Transverse colon (tissue), 4 donors: ENCODE results near the gene DCST2. TPM values are rescaled to one million over a fixed set of nuclear protein-coding genes. Genes with fewer than 3 reads are reported as not detected.
A peak's percentile ranks its signal among the peaks of the same experiment; 100 is the strongest.

Experiments
- DNase-seq: peaks from one replicate; pipeline ENCODE4 v3.0.0-alpha.2; 2019
- H3K27ac ChIP-seq, 4 donors: fragments of 200-600 bp; sonication (generic); 2 replicates each; pipeline ENCODE4 v1.5.1; 2016 to 2018; ENCODE audit warnings: inconsistent platforms in 4 of 4
- H3K27me3 ChIP-seq: fragments of 200-600 bp; sonication (generic); 2 replicates; pipeline ENCODE4 v1.5.1; 2017; ENCODE audit warnings: inconsistent platforms
- H3K36me3 ChIP-seq, 4 donors: fragments of 200-600 bp; sonication (generic); 2 replicates each; pipeline ENCODE4 v1.5.1; 2017 to 2019; ENCODE audit warnings: inconsistent platforms in 4 of 4
- H3K4me1 ChIP-seq, 4 donors: fragments of 200-600 bp; sonication (generic); 2 replicates each; pipeline ENCODE4 v1.5.1; 2017 to 2020; ENCODE audit warnings: inconsistent platforms in 4 of 4
- H3K4me3 ChIP-seq, 4 donors: fragments of 200-600 bp; sonication (generic); 1 replicate in 1 of 4; 2 replicates in 3 of 4; pipeline versions ENCODE4 v1.5.1 to v1.6.1; 2017 to 2019; ENCODE audit warnings: inconsistent platforms in 4 of 4
- H3K9me3 ChIP-seq, 2 donors: fragments of 200-600 bp; sonication (generic); 2 replicates each; pipeline ENCODE4 v1.5.1; 2017 to 2019; ENCODE audit warnings: inconsistent platforms in 2 of 2
- CTCF ChIP-seq, 5 experiments: fragments of 200-600 bp in 3 of 5; fragments of 450-650 bp in 2 of 5; sonication (generic) in 3 of 5; IDR thresholded peaks; 1 replicate in 2 of 5; 2 replicates in 3 of 5; pipeline ENCODE4 v1.5.1; 2016 to 2017; ENCODE audit warnings: antibody characterized with exemption in 5 of 5, inconsistent platforms in 3 of 5, mild to moderate bottlenecking in 2 of 5, moderate library complexity in 1 of 5
- EP300 ChIP-seq: sonication (generic); formaldehyde crosslinking; IDR thresholded peaks from one replicate; pipeline ENCODE4 v1.6.1; 2017; ENCODE audit warnings: antibody characterized with exemption, low read depth
- POLR2A ChIP-seq: fragments of 450-650 bp; IDR thresholded peaks from one replicate; pipeline ENCODE4 v1.6.1; 2016; ENCODE audit warnings: antibody characterized with exemption, mild to moderate bottlenecking, moderate library complexity
- POLR2AphosphoS5 ChIP-seq, 3 donors: sonication (generic); formaldehyde crosslinking; IDR thresholded peaks; one replicate each; pipeline ENCODE4 v1.6.1; 2016; ENCODE audit warnings: antibody characterized with exemption in 3 of 3
- WGBS, 2 donors: methylation state at CpG; one replicate each; pipeline ENCODE4 v1.1.5; 2018; ENCODE audit warnings: low coverage in 1 of 2; 5-methylcytosine and 5-hydroxymethylcytosine counted together
- in situ Hi-C, 4 donors: fragments of 200-750 bp; cut with MboI; loops; one replicate each; pipeline versions ENCODE4 v1.15.0 to v1.15.1; 2017; ENCODE audit warnings: low sequenced_read_pairs in 3 of 4, low pct_ligation_motif_present in 1 of 4, low pct_unique_long_range_greater_than_20kb in 1 of 4
- intact Hi-C: fragments of 100-400 bp; cut with DNase I; formaldehyde crosslinking; loops from one replicate; pipeline ENCODE4 v1.15.1; 2023; ENCODE audit warnings: low total_unique reads
- total RNA-seq, 4 donors: library from RNA; depleted of rRNA; stranded (reverse); fragments of >200 nt; gene quantifications; one replicate each; pipeline ENCODE4 v1.1.0, GENCODE V29; 2016

Gene DCST2
- total RNA-seq, 4 donors from 2014 or later: 1.9 to 4.6 (median 4.5) TPM; not detected in 1

- Histone ChIP-seq H3K27ac (peak overlapping the region; percentile 90 to 94 (median 92)), H3K9me3 (no peaks in the 10 kb centered on the region), H3K36me3 (no peaks in the 10 kb centered on the region), H3K4me1 (peaks cover 52 to 80% (median 69%) of the 10 kb centered on the region in 4 donors), H3K27me3 (peaks cover 54% of the 10 kb centered on the region), H3K4me3 (peak overlapping the region in 3 of 4 donors; percentile 8 to 56 (median 49))
- intact Hi-C loops (loop anchor here (10.0 kb wide), 1 partner anchor 597 kb away; no protein-coding TSS in a partner anchor), in situ Hi-C loops (no loop called here)
- no peak for TF ChIP-seq POLR2A
- TF ChIP-seq POLR2AphosphoS5 (IDR thresholded peaks at IDR 0.05): no peak
- no peak for TF ChIP-seq EP300
- TF ChIP-seq CTCF (IDR thresholded peaks at IDR 0.05): no peak
- WGBS, 2 donors: 4 to 5% methylated on average over 21 to 43 of the region's 68 CpGs
- peak; percentile 54 for DNase-seq
Observed at GRCh38 chr1:155081472-155082300, 48.1 kb upstream of the DCST2 start.

GRCh38 chr1:155080312-155081228, 47.0 kb upstream of the DCST2 start:
- intact Hi-C loops: loop anchor here (10.0 kb wide), 1 partner anchor 596 kb away; no protein-coding TSS in a partner anchor
- H3K4me1 ChIP-seq: peaks cover 47 to 69% (median 60%) of the 10 kb centered on the region in 4 donors

GRCh38 chr1:155079487-155080311, 46.1 kb upstream of the DCST2 start:
- Histone ChIP-seq H3K4me3 (peak overlapping the region; percentile 25 to 56 (median 46)), H3K27me3 (peaks cover 54% of the 10 kb centered on the region), H3K27ac (peak overlapping the region in 2 of 4 donors; percentile 1 to 35), H3K4me1 (peaks cover 46 to 67% (median 58%) of the 10 kb centered on the region in 4 donors), H3K36me3 (no peaks in the 10 kb centered on the region), H3K9me3 (no peaks in the 10 kb centered on the region)
- intact Hi-C loops (loop anchor here (10.0 kb wide), 1 partner anchor 595 kb away; no protein-coding TSS in a partner anchor), in situ Hi-C loops (no loop called here)
- 1% methylated on average over 60 of the region's 67 CpGs; no CpG with 5 or more reads in 1 of the 2 donors for WGBS, 2 donors
- DNase-seq: peak; percentile 38
- TF ChIP-seq EP300: no peak
- TF ChIP-seq CTCF (IDR thresholded peaks at IDR 0.05): no peak
- no peak for TF ChIP-seq POLR2A
- TF ChIP-seq POLR2AphosphoS5 (IDR thresholded peaks at IDR 0.05): no peak

More at GRCh38 chr1:155080312-155081228, 47.0 kb upstream of the DCST2 start:
- 1% methylated on average over 62 of the region's 71 CpGs; no CpG with 5 or more reads in 1 of the 2 donors for WGBS, 2 donors
- Histone ChIP-seq H3K27me3 (peaks cover 54% of the 10 kb centered on the region), H3K27ac (peak overlapping the region in 3 of 4 donors; percentile 10 to 94 (median 24)), H3K36me3 (no peaks in the 10 kb centered on the region), H3K9me3 (no peaks in the 10 kb centered on the region), H3K4me3 (peak overlapping the region; percentile 18 to 56 (median 46))
- in situ Hi-C loops: no loop called here
- TF ChIP-seq POLR2AphosphoS5 (IDR thresholded peaks at IDR 0.05): peak in 1 of 3 donors; percentile 10
- TF ChIP-seq POLR2A: peak; percentile 29
- TF ChIP-seq EP300: no peak
- TF ChIP-seq CTCF (IDR thresholded peaks at IDR 0.05): no peak
- peak; percentile 54 for DNase-seq
